Measurements from ENCODE around the gene SEC22A.

The SEC22A gene

GRCh38 chr3:123294296-123294938, 92.7 kb downstream of the SEC22A start:
- H3K4me1 ChIP-seq (ENCODE audit: control insufficient read depth, insufficient read depth, low read length) = no peaks in the 10 kb centered on the region
- H3K4me3 ChIP-seq (ENCODE audit: low read length) = no peak overlapping the region
- H3K9ac ChIP-seq (ENCODE audit: low read length) = no peak overlapping the region
- no peaks in the 10 kb centered on the region for H3K36me3 ChIP-seq (ENCODE audit: control insufficient read depth, insufficient read depth, low read length)
- no peaks in the 10 kb centered on the region for H3K9me3 ChIP-seq (ENCODE audit: control insufficient read depth, low read length)
- H3K27me3 ChIP-seq (ENCODE audit: control insufficient read depth, insufficient read depth, low read length) = no peaks in the 10 kb centered on the region

GRCh38 chr3:123295171-123295900, 93.6 kb downstream of the SEC22A start:
- no peaks in the 10 kb centered on the region for H3K27me3 ChIP-seq (ENCODE audit: control insufficient read depth, insufficient read depth, low read length)
- no peak overlapping the region for H3K4me3 ChIP-seq (ENCODE audit: low read length)
- H3K36me3 ChIP-seq (ENCODE audit: control insufficient read depth, insufficient read depth, low read length) = no peaks in the 10 kb centered on the region
- H3K4me1 ChIP-seq (ENCODE audit: control insufficient read depth, insufficient read depth, low read length) = no peaks in the 10 kb centered on the region
- no peaks in the 10 kb centered on the region for H3K9me3 ChIP-seq (ENCODE audit: control insufficient read depth, low read length)
- H3K9ac ChIP-seq (ENCODE audit: low read length) = no peak overlapping the region

GRCh38 chr3:123295901-123296250, 94.1 kb downstream of the SEC22A start:
- Histone ChIP-seq H3K9ac (ENCODE audit: low read length) (no peak overlapping the region), H3K27me3 (ENCODE audit: control insufficient read depth, insufficient read depth, low read length) (no peaks in the 10 kb centered on the region), H3K36me3 (ENCODE audit: control insufficient read depth, insufficient read depth, low read length) (no peaks in the 10 kb centered on the region), H3K4me3 (ENCODE audit: low read length) (no peak overlapping the region), H3K4me1 (ENCODE audit: control insufficient read depth, insufficient read depth, low read length) (no peaks in the 10 kb centered on the region), H3K9me3 (ENCODE audit: control insufficient read depth, low read length) (no peaks in the 10 kb centered on the region)

- Histone ChIP-seq H3K36me3 (ENCODE audit: control insufficient read depth, insufficient read depth, low read length) (no peaks in the 10 kb centered on the region), H3K4me3 (ENCODE audit: low read length) (no peak overlapping the region), H3K4me1 (ENCODE audit: control insufficient read depth, insufficient read depth, low read length) (no peaks in the 10 kb centered on the region), H3K9me3 (ENCODE audit: control insufficient read depth, low read length) (no peaks in the 10 kb centered on the region), H3K27me3 (ENCODE audit: control insufficient read depth, insufficient read depth, low read length) (no peaks in the 10 kb centered on the region), H3K9ac (ENCODE audit: low read length) (no peak overlapping the region)
These were observed 94.5 kb downstream of the SEC22A start for GRCh38 chr3:123296261-123296660.

GRCh38 chr3:123296836-123297626, 95.3 kb downstream of the SEC22A start:
- Histone ChIP-seq H3K36me3 (ENCODE audit: control insufficient read depth, insufficient read depth, low read length) (no peaks in the 10 kb centered on the region), H3K9ac (ENCODE audit: low read length) (no peak overlapping the region), H3K4me1 (ENCODE audit: control insufficient read depth, insufficient read depth, low read length) (no peaks in the 10 kb centered on the region), H3K27me3 (ENCODE audit: control insufficient read depth, insufficient read depth, low read length) (no peaks in the 10 kb centered on the region), H3K9me3 (ENCODE audit: control insufficient read depth, low read length) (no peaks in the 10 kb centered on the region), H3K4me3 (ENCODE audit: low read length) (no peak overlapping the region)

GRCh38 chr3:123297627-123297899, 95.8 kb downstream of the SEC22A start:
- no peaks in the 10 kb centered on the region for H3K9me3 ChIP-seq (ENCODE audit: control insufficient read depth, low read length)
- no peaks in the 10 kb centered on the region for H3K36me3 ChIP-seq (ENCODE audit: control insufficient read depth, insufficient read depth, low read length)
- no peak overlapping the region for H3K9ac ChIP-seq (ENCODE audit: low read length)
- no peaks in the 10 kb centered on the region for H3K4me1 ChIP-seq (ENCODE audit: control insufficient read depth, insufficient read depth, low read length)
- no peak overlapping the region for H3K4me3 ChIP-seq (ENCODE audit: low read length)
- H3K27me3 ChIP-seq (ENCODE audit: control insufficient read depth, insufficient read depth, low read length) = no peaks in the 10 kb centered on the region

- Histone ChIP-seq H3K9ac (ENCODE audit: low read length) (no peak overlapping the region), H3K27me3 (ENCODE audit: control insufficient read depth, insufficient read depth, low read length) (no peaks in the 10 kb centered on the region), H3K36me3 (ENCODE audit: control insufficient read depth, insufficient read depth, low read length) (no peaks in the 10 kb centered on the region), H3K9me3 (ENCODE audit: control insufficient read depth, low read length) (no peaks in the 10 kb centered on the region), H3K4me3 (ENCODE audit: low read length) (no peak overlapping the region), H3K4me1 (ENCODE audit: control insufficient read depth, insufficient read depth, low read length) (no peaks in the 10 kb centered on the region)
These were observed 97.2 kb downstream of the SEC22A start for GRCh38 chr3:123298903-123299302.

- H3K9me3 ChIP-seq (ENCODE audit: control insufficient read depth, low read length) = no peaks in the 10 kb centered on the region
- no peaks in the 10 kb centered on the region for H3K4me1 ChIP-seq (ENCODE audit: control insufficient read depth, insufficient read depth, low read length)
- H3K27me3 ChIP-seq (ENCODE audit: control insufficient read depth, insufficient read depth, low read length) = no peaks in the 10 kb centered on the region
- no peak overlapping the region for H3K9ac ChIP-seq (ENCODE audit: low read length)
- H3K36me3 ChIP-seq (ENCODE audit: control insufficient read depth, insufficient read depth, low read length) = no peaks in the 10 kb centered on the region
- H3K4me3 ChIP-seq (ENCODE audit: low read length) = no peak overlapping the region
These were observed 97.8 kb downstream of the SEC22A start for GRCh38 chr3:123299581-123299980.

- Histone ChIP-seq H3K27me3 (ENCODE audit: control insufficient read depth, insufficient read depth, low read length) (no peaks in the 10 kb centered on the region), H3K9ac (ENCODE audit: low read length) (no peak overlapping the region), H3K9me3 (ENCODE audit: control insufficient read depth, low read length) (no peaks in the 10 kb centered on the region), H3K36me3 (ENCODE audit: control insufficient read depth, insufficient read depth, low read length) (no peaks in the 10 kb centered on the region), H3K4me3 (ENCODE audit: low read length) (no peak overlapping the region), H3K4me1 (ENCODE audit: control insufficient read depth, insufficient read depth, low read length) (no peaks in the 10 kb centered on the region)
These were observed 98.3 kb downstream of the SEC22A start for GRCh38 chr3:123300056-123300455.

- no peaks in the 10 kb centered on the region for H3K27me3 ChIP-seq (ENCODE audit: control insufficient read depth, insufficient read depth, low read length)
- H3K36me3 ChIP-seq (ENCODE audit: control insufficient read depth, insufficient read depth, low read length) = no peaks in the 10 kb centered on the region
- no peaks in the 10 kb centered on the region for H3K9me3 ChIP-seq (ENCODE audit: control insufficient read depth, low read length)
- H3K4me3 ChIP-seq (ENCODE audit: low read length) = no peak overlapping the region
- no peak overlapping the region for H3K9ac ChIP-seq (ENCODE audit: low read length)
- H3K4me1 ChIP-seq (ENCODE audit: control insufficient read depth, insufficient read depth, low read length) = no peaks in the 10 kb centered on the region
These were observed 98.8 kb downstream of the SEC22A start for GRCh38 chr3:123300583-123300982.

- H3K27me3 ChIP-seq (ENCODE audit: control insufficient read depth, insufficient read depth, low read length) = no peaks in the 10 kb centered on the region
- no peaks in the 10 kb centered on the region for H3K4me1 ChIP-seq (ENCODE audit: control insufficient read depth, insufficient read depth, low read length)
- no peak overlapping the region for H3K9ac ChIP-seq (ENCODE audit: low read length)
- H3K9me3 ChIP-seq (ENCODE audit: control insufficient read depth, low read length) = no peaks in the 10 kb centered on the region
- no peak overlapping the region for H3K4me3 ChIP-seq (ENCODE audit: low read length)
- H3K36me3 ChIP-seq (ENCODE audit: control insufficient read depth, insufficient read depth, low read length) = no peaks in the 10 kb centered on the region
These were observed 99.8 kb downstream of the SEC22A start for GRCh38 chr3:123301331-123302184.

- Histone ChIP-seq H3K4me1 (ENCODE audit: control insufficient read depth, insufficient read depth, low read length) (no peaks in the 10 kb centered on the region), H3K27me3 (ENCODE audit: control insufficient read depth, insufficient read depth, low read length) (no peaks in the 10 kb centered on the region), H3K9ac (ENCODE audit: low read length) (no peak overlapping the region), H3K9me3 (ENCODE audit: control insufficient read depth, low read length) (no peaks in the 10 kb centered on the region), H3K36me3 (ENCODE audit: control insufficient read depth, insufficient read depth, low read length) (no peaks in the 10 kb centered on the region), H3K4me3 (ENCODE audit: low read length) (no peak overlapping the region)
These were observed 101.2 kb downstream of the SEC22A start for GRCh38 chr3:123302961-123303360.

Measured in mucosa of stomach (tissue), 1 donor.